ENCODE results near the gene TMEM106C. TPM values are rescaled to one million over a fixed set of nuclear protein-coding genes. Genes with fewer than 3 reads are reported as not detected.
A peak's percentile ranks its signal among the peaks of the same experiment; 100 is the strongest.

TMEM106C gene
- total and polyA plus RNA-seq, 2 of the 13 experiments (the other 11 are each of a cell fraction or from before 2014, with no cell fraction given) = 132 to 192 TPM

GRCh38 chr12:48004053-48004941 is 40.9 kb downstream of the TMEM106C start, which contains the start of gene COL2A1 (continued):
- TF ChIP-seq AGO2 (optimal IDR thresholded peaks at IDR 0.05; ENCODE audit: low read depth, low read length) (peak; percentile 73), MEIS1 (CRISPR knock-in tag; IDR thresholded peaks at IDR 0.05; ENCODE audit: borderline replicate concordance) (no peak), STAT6 (CRISPR knock-in tag; IDR thresholded peaks at IDR 0.05; ENCODE audit: borderline replicate concordance) (no peak), MTERF4 (CRISPR knock-in tag; IDR thresholded peaks at IDR 0.05) (0 out of 2 replicates have a peak, but pooled peaks have one; percentile 45), JUNB (CRISPR knock-in tag; IDR thresholded peaks at IDR 0.05; ENCODE audit: borderline replicate concordance) (no peak), PREB (CRISPR knock-in tag; IDR thresholded peaks at IDR 0.05) (no peak), CBX2 (IDR thresholded peaks at IDR 0.05; ENCODE audit: low read depth, low read length) (no peak), CBX2 (CRISPR knock-in tag; IDR thresholded peaks at IDR 0.05; ENCODE audit: low read depth) (no peak), ZNF879 (CRISPR knock-in tag; IDR thresholded peaks at IDR 0.05) (no peak), ZFP91 (CRISPR knock-in tag; IDR thresholded peaks at IDR 0.05; ENCODE audit: borderline replicate concordance) (no peak), ZBTB26 (CRISPR knock-in tag; IDR thresholded peaks at IDR 0.05; ENCODE audit: borderline replicate concordance) (no peak), KMT2B (CRISPR knock-in tag; IDR thresholded peaks at IDR 0.05) (no peak), KAT8 (CRISPR knock-in tag; IDR thresholded peaks at IDR 0.05) (no peak), ZNF446 (CRISPR knock-in tag; IDR thresholded peaks at IDR 0.05) (no peak), RARG (CRISPR knock-in tag; IDR thresholded peaks at IDR 0.05; ENCODE audit: low read depth) (no peak), HNF4A (CRISPR knock-in tag; IDR thresholded peaks at IDR 0.05) (no peak), PHF8 (CRISPR knock-in tag; IDR thresholded peaks at IDR 0.05) (peak; percentile 18; the same call in 1 of the 2 replicates), ZNF709 (CRISPR knock-in tag; IDR thresholded peaks at IDR 0.05) (no peak), NFRKB (IDR thresholded peaks at IDR 0.05) (no peak), ZNF780A (CRISPR knock-in tag; IDR thresholded peaks at IDR 0.05) (no peak; the same call in 1 of the 2 replicates), ZNF3 (CRISPR knock-in tag; IDR thresholded peaks at IDR 0.05) (no peak), CREBL2 (CRISPR knock-in tag; IDR thresholded peaks at IDR 0.05; ENCODE audit: borderline replicate concordance) (no peak), ZNF343 (CRISPR knock-in tag; IDR thresholded peaks at IDR 0.05) (no peak)

Measured in HepG2 (cell line).